Nephron progenitor cell (in vitro differentiated cells): Measurements from ENCODE around the gene HMGN5.
A peak's percentile ranks its signal among the peaks of the same experiment; 100 is the strongest.

ENCODE experiments used
- DNase-seq: peaks from one replicate; pipeline ENCODE4 v3.0.0; 2021
- H3K27ac Mint-ChIP-seq: 2 replicates; pipeline ENCODE4 v1.8.0; 2021; ENCODE audit warnings: mild to moderate bottlenecking, moderate library complexity, mixed read lengths
- H3K27me3 Mint-ChIP-seq: 2 replicates; pipeline ENCODE4 v1.8.0; 2021; ENCODE audit warnings: mild to moderate bottlenecking, low read depth, mixed read lengths; ENCODE audit not compliant: poor library complexity
- H3K36me3 Mint-ChIP-seq: 2 replicates; pipeline ENCODE4 v1.8.0; 2021; ENCODE audit warnings: low read depth, mixed read lengths
- H3K4me1 Mint-ChIP-seq: 2 replicates; pipeline ENCODE4 v1.8.0; 2021; ENCODE audit warnings: mixed read lengths
- H3K4me3 Mint-ChIP-seq: 2 replicates; pipeline ENCODE4 v1.8.0; 2021; ENCODE audit warnings: mild to moderate bottlenecking, moderate library complexity, mixed read lengths
- H3K9me3 Mint-ChIP-seq: 2 replicates; pipeline ENCODE4 v1.8.0; 2021; ENCODE audit warnings: mild to moderate bottlenecking, moderate library complexity, mixed read lengths
- TF ChIP-seq, protein P1 (sequence below): fragments of 200-600 bp; sonication (generic); IDR thresholded peaks from 2 replicates; pipeline ENCODE4 v1.5.0; 2021; ENCODE audit warnings: antibody characterized with exemption

The HMGN5 gene

DNA sequence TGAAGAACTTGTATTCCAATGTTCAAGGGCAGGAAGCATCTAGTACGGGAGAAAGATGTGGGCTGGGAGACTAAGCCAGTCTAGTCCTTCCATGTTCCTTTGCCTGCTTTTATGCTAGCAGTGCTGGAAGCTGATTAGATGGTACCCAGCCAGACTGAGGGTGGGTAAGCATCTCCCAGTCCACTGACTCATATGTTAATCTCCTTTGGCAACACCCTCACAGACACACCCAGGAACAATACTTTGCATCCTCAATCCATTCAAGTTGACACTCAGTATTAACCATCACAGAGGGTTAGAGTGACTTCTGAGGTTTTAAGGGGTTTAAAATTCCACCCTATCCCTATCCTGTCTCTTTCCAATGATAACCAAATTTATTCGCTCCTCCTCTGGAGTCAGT lies 6.5 kb downstream of the HMGN5 start:
- Mint-ChIP-seq H3K27ac (no peak overlapping the region), H3K27me3 (no peaks in the 10 kb centered on the region), H3K4me3 (no peak overlapping the region), H3K9me3 (peaks cover 41% of the 10 kb centered on the region), H3K36me3 (no peaks in the 10 kb centered on the region), H3K4me1 (no peaks in the 10 kb centered on the region)
- TF ChIP-seq, protein P1, sequence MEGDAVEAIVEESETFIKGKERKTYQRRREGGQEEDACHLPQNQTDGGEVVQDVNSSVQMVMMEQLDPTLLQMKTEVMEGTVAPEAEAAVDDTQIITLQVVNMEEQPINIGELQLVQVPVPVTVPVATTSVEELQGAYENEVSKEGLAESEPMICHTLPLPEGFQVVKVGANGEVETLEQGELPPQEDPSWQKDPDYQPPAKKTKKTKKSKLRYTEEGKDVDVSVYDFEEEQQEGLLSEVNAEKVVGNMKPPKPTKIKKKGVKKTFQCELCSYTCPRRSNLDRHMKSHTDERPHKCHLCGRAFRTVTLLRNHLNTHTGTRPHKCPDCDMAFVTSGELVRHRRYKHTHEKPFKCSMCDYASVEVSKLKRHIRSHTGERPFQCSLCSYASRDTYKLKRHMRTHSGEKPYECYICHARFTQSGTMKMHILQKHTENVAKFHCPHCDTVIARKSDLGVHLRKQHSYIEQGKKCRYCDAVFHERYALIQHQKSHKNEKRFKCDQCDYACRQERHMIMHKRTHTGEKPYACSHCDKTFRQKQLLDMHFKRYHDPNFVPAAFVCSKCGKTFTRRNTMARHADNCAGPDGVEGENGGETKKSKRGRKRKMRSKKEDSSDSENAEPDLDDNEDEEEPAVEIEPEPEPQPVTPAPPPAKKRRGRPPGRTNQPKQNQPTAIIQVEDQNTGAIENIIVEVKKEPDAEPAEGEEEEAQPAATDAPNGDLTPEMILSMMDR: no peak
- DNase-seq: no peak

DNA sequence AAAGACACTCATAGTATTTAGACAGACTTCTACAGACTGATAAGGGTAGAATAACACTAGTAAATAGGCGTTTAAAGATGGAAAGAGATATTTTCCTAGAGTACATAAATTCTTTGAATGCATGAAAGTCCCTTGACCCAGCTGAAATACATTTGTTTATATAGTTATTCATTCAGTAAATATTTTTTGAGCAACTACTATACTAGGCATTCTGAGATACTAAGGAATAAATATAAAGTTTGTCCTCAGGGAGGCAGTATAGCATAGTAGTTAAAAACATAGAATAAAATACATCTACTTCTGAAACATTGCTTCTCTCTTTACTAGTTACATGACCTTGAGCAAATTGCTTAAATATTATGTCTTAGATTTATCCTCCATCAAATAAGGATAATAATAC lies 27.4 kb downstream of the HMGN5 start:
- Mint-ChIP-seq H3K4me1 (no peaks in the 10 kb centered on the region), H3K4me3 (no peak overlapping the region), H3K9me3 (peaks cover 32% of the 10 kb centered on the region), H3K27ac (no peak overlapping the region), H3K27me3 (no peaks in the 10 kb centered on the region), H3K36me3 (no peaks in the 10 kb centered on the region)
- TF ChIP-seq, protein P1: no peak
- no peak for DNase-seq

DNA sequence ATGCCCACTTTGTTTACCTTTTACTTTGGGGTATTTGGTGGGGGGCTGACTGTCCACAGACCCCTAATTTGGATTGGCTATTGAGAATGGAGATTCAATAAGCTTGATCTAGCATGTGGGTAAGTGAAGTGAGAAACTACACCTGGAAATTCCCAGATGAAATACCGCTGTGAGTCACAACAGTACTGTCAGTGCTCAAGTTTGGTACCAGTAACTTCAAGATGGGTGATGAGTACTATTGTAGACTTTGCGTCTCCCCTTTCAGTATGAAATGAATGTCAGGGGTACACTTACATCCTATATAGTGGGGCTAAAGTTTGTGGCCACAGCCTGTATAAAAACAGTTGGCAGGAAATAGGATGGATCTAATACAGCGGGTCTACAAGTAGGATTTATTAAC lies 33.3 kb downstream of the HMGN5 start:
- peaks cover 7% of the 10 kb centered on the region for H3K9me3 Mint-ChIP-seq
- H3K36me3 Mint-ChIP-seq: no peaks in the 10 kb centered on the region
- H3K27ac Mint-ChIP-seq: no peak overlapping the region
- DNase-seq: no peak
- H3K4me3 Mint-ChIP-seq: no peak overlapping the region
- TF ChIP-seq, protein P1: no peak
- no peaks in the 10 kb centered on the region for H3K27me3 Mint-ChIP-seq
- H3K4me1 Mint-ChIP-seq: no peaks in the 10 kb centered on the region

DNA sequence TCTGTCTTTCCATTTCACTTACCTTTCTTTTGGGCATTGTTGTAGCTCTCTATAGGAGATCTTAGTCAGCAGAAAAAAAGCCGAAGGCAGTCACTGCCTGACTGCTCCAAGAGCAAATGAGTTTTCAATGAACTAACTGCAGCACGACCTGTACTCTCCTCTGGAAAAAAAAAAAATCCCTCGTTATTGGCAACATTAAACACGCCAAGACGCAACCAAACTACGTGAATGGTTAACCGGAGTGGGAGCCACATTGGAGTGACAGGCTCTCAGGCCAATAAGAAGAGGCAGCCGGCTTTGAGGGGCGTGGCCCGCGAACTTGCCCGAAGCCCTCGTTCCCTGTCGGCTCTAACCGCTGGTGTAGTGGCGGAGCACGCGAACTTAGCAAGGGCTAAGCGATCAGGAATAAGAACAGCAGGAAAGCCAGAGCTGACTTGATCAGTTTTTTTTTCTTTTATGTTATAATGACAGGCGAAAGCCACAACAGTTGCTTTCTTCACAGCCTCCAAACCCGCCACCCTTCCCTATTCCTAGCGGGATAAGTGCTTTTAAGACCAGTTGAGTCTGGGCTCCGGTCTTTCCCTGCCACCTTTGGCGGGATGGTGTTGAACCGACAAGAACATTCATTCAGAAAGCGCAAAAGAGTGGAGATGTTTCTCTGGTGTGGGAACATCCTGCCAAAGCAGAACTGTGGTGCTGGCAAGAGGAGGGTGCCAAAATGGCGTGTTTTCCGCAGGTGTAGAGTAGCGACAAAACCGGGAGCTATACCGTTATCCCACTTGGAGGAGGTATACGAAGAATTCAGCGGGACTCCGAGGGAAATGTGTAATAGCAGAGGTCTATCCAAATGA lies 80.0 kb downstream of the HMGN5 start:
- H3K4me1 Mint-ChIP-seq: peaks cover 15% of the 10 kb centered on the region
- H3K27ac Mint-ChIP-seq: peak overlapping the region; percentile 98
- H3K36me3 Mint-ChIP-seq: no peaks in the 10 kb centered on the region
- peaks cover 36% of the 10 kb centered on the region for H3K27me3 Mint-ChIP-seq
- DNase-seq: peak; percentile 87
- peaks cover 15% of the 10 kb centered on the region for H3K9me3 Mint-ChIP-seq
- TF ChIP-seq, protein P1: no peak
- H3K4me3 Mint-ChIP-seq: peak overlapping the region; percentile 98

DNA sequence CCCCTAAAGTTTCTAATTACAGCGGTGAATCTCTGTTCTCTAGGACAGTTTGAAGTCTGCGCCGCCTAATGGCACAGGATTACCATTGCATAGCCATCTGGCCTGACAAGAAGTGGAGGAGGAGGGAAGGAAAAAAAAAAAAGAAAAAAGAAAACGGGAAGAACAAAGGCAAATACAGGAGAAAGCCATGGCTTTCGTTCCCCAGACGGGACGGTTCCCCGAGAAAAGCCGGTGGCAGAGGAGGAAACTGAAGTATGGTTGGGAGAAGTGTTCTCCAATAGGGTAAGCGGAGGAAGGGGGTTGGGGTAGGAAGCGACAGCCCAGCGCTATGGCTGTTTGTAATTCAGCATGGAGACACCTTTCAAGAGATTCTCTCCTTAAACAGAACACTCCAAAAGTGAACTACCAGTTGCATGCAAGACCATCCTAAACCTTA lies 80.8 kb downstream of the HMGN5 start:
- Mint-ChIP-seq H3K36me3 (peaks cover 4% of the 10 kb centered on the region), H3K4me1 (peaks cover 15% of the 10 kb centered on the region), H3K4me3 (peak overlapping the region; percentile 98), H3K9me3 (peaks cover 15% of the 10 kb centered on the region), H3K27me3 (peaks cover 36% of the 10 kb centered on the region), H3K27ac (peak overlapping the region; percentile 98)
- DNase-seq: peak; percentile 47
- TF ChIP-seq, protein P1: peak; percentile 50
